SK-N-MC (cell line): Measurements from ENCODE around the gene KCNK15.

Source experiments
- EZH2 ChIP-seq: fragments of 200-600 bp; sonication (generic); IDR thresholded peaks from one replicate; pipeline ENCODE4 v1.6.1; 2017; ENCODE audit warnings: antibody characterized with exemption
- POLR2AphosphoS5 ChIP-seq: IDR thresholded peaks from 2 replicates; pipeline ENCODE4 v1.6.1; 2012; ENCODE audit warnings: mild to moderate bottlenecking, low read depth, low read length, borderline replicate concordance

DNA sequence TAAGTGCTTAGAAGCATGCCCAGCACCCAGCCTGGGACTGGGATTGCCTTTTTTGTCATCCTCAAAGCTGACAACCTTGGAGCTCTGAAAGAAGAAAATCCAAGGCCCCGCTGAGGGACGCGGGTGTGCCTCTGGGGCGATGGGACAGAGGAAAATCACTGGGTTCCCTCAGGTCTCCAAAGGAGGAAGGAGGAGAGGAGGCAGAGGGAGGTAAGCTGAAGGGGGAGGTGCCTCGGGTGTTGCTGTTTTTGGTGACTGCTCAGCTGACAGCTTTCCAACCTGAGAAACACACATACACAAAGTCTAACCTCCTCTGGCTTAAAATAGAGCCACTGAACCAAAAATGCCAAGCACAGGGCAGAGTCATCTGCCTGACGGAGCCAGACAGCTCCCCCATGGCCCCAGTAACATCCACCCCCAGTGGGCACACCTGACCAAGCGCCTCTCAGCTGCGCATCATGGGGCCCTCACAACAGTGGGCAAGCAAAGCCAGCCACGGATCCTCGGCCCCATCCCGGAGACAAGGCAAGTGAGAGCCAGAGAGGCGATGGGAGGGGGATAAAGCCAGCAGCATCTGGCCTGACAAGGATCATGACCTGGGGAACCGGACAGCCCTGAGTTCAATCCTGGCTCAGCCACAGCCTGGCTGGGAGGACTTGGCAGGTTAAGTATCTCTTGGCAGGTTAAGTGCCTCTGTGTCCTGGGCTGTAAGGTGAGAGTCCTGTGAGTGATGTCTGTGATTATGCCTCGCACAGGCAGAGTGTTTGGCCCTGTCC, 3.2 kb upstream of the KCNK15 start:
- TF ChIP-seq EZH2 (no peak), POLR2AphosphoS5 (no peak)
